Activated T-cell treated with anti-CD3 and anti-CD28 coated beads, Interleukin-2, amount 50 U/mL, for 72 hours (primary cell): ENCODE measurements around the gene CCNA2. TPM values are rescaled to one million over a fixed set of nuclear protein-coding genes. Genes with fewer than 3 reads are reported as not detected.

Experiments used
- ATAC-seq, 2 donors: fragments of 150-1000 bp; cut with Tn5 transposase; replicated peaks in 1 of 2; 2 replicates each; pipeline ENCODE4 v1.10.0; 2021; ENCODE audit warnings: moderate library complexity in 2 of 2, mild to moderate bottlenecking in 1 of 2
- DNase-seq, 2 donors: peaks; one replicate each; pipeline ENCODE4 v3.0.0; 2021 to 2022; ENCODE audit warnings: mixed read lengths in 1 of 2
- H3K27ac Mint-ChIP-seq: one replicate; pipeline ENCODE4 v1.8.0; 2022; ENCODE audit warnings: mild to moderate bottlenecking, moderate library complexity, mixed read lengths
- H3K27me3 Mint-ChIP-seq: one replicate; pipeline ENCODE4 v1.8.0; 2022; ENCODE audit warnings: low read depth, mixed read lengths
- H3K36me3 Mint-ChIP-seq, 2 donors: one replicate each; pipeline ENCODE4 v1.8.0; 2022; ENCODE audit warnings: mixed read lengths in 2 of 2, mild to moderate bottlenecking in 1 of 2; ENCODE audit not compliant: insufficient read depth in 2 of 2
- H3K4me1 Mint-ChIP-seq: one replicate; pipeline ENCODE4 v1.8.0; 2022; ENCODE audit warnings: low read depth, mixed read lengths
- H3K4me3 Mint-ChIP-seq, 2 donors: one replicate each; pipeline ENCODE4 v1.8.0; 2022; ENCODE audit warnings: mild to moderate bottlenecking in 2 of 2, mixed read lengths in 2 of 2, moderate library complexity in 2 of 2
- H3K9me3 Mint-ChIP-seq, 2 donors: one replicate each; pipeline ENCODE4 v1.8.0; 2022; ENCODE audit warnings: mixed read lengths in 2 of 2
- total RNA-seq, 2 donors: library from RNA; stranded (reverse); gene quantifications; one replicate each; pipeline ENCODE4 v1.2.3, GENCODE V29; 2022

CCNA2 gene
- total RNA-seq, 2 donors from 2014 or later = 69.0 to 74.8 TPM

- Mint-ChIP-seq H3K4me3 (peak overlapping the region; percentile 95 to 97), H3K27me3 (no peaks in the 10 kb centered on the region), H3K27ac (peak overlapping the region; percentile 66), H3K9me3 (no peaks in the 10 kb centered on the region), H3K36me3 (peaks cover 7 to 27% of the 10 kb centered on the region in 2 donors), H3K4me1 (peaks cover 31% of the 10 kb centered on the region)
- peak; percentile 21 to 22 for ATAC-seq
- peak; percentile 48 to 54 for DNase-seq
Measured at GRCh38 chr4:121822796-121823504, 733 bp downstream of the CCNA2 start.

- Mint-ChIP-seq H3K27me3 (no peaks in the 10 kb centered on the region), H3K4me3 (peak overlapping the region; percentile 95 to 97), H3K36me3 (peaks cover 7 to 28% of the 10 kb centered on the region in 2 donors), H3K4me1 (peaks cover 31% of the 10 kb centered on the region), H3K9me3 (no peaks in the 10 kb centered on the region), H3K27ac (peak overlapping the region; percentile 66)
- ATAC-seq = no peak
- DNase-seq = no peak
Measured at GRCh38 chr4:121822047-121822446, 1.6 kb downstream of the CCNA2 start.

- H3K27ac Mint-ChIP-seq = peak overlapping the region; percentile 78
- DNase-seq (no peak), ATAC-seq (no peak)
- H3K4me3 Mint-ChIP-seq = peak overlapping the region in 1 of 2 donors; percentile 15
- no peaks in the 10 kb centered on the region for H3K9me3 Mint-ChIP-seq
- H3K27me3 Mint-ChIP-seq = no peaks in the 10 kb centered on the region
- peaks cover 30% of the 10 kb centered on the region for H3K4me1 Mint-ChIP-seq
- H3K36me3 Mint-ChIP-seq = peaks cover 7 to 35% of the 10 kb centered on the region in 2 donors
Measured at GRCh38 chr4:121819216-121819965, 4.3 kb downstream of the CCNA2 start.

GRCh38 chr4:121818215-121818614 is 5.5 kb downstream of the CCNA2 start:
- Mint-ChIP-seq H3K4me3 (no peak overlapping the region), H3K4me1 (peaks cover 28% of the 10 kb centered on the region), H3K27me3 (no peaks in the 10 kb centered on the region), H3K27ac (peak overlapping the region; percentile 19), H3K9me3 (no peaks in the 10 kb centered on the region), H3K36me3 (peaks cover 6 to 36% of the 10 kb centered on the region in 2 donors)
- DNase-seq (no peak), ATAC-seq (no peak)

GRCh38 chr4:121817701-121818100 is 6.0 kb downstream of the CCNA2 start:
- peaks cover 27% of the 10 kb centered on the region for H3K4me1 Mint-ChIP-seq
- no peaks in the 10 kb centered on the region for H3K9me3 Mint-ChIP-seq
- no peaks in the 10 kb centered on the region for H3K27me3 Mint-ChIP-seq
- no peak for ATAC-seq
- H3K36me3 Mint-ChIP-seq = peaks cover 4 to 34% of the 10 kb centered on the region in 2 donors
- peak overlapping the region; percentile 19 for H3K27ac Mint-ChIP-seq
- no peak for DNase-seq
- no peak overlapping the region for H3K4me3 Mint-ChIP-seq

GRCh38 chr4:121817006-121817405 is 6.7 kb downstream of the CCNA2 start:
- H3K4me3 Mint-ChIP-seq = no peak overlapping the region
- H3K27ac Mint-ChIP-seq = peak overlapping the region; percentile 28
- ATAC-seq (no peak), DNase-seq (no peak)
- H3K4me1 Mint-ChIP-seq = peaks cover 20% of the 10 kb centered on the region
- H3K36me3 Mint-ChIP-seq = peaks cover 4 to 31% of the 10 kb centered on the region in 2 donors
- H3K9me3 Mint-ChIP-seq = no peaks in the 10 kb centered on the region
- H3K27me3 Mint-ChIP-seq = no peaks in the 10 kb centered on the region

- no peaks in the 10 kb centered on the region for H3K27me3 Mint-ChIP-seq
- no peak overlapping the region for H3K4me3 Mint-ChIP-seq
- peak overlapping the region; percentile 86 for H3K27ac Mint-ChIP-seq
- peaks cover 21% of the 10 kb centered on the region for H3K4me1 Mint-ChIP-seq
- no peaks in the 10 kb centered on the region for H3K9me3 Mint-ChIP-seq
- DNase-seq = no peak
- peaks cover 6 to 34% of the 10 kb centered on the region in 2 donors for H3K36me3 Mint-ChIP-seq
- ATAC-seq = no peak
Measured at GRCh38 chr4:121814756-121815155, 8.9 kb downstream of the CCNA2 start.

GRCh38 chr4:121811122-121811521 is 12.6 kb downstream of the CCNA2 start:
- peak in 1 of 2 donors; percentile 42 for ATAC-seq
- Mint-ChIP-seq H3K4me3 (no peak overlapping the region), H3K27me3 (no peaks in the 10 kb centered on the region)

GRCh38 chr4:121806411-121806810 is 17.3 kb downstream of the CCNA2 start:
- H3K27ac Mint-ChIP-seq = no peak overlapping the region
- no peaks in the 10 kb centered on the region for H3K9me3 Mint-ChIP-seq
- ATAC-seq = no peak
- H3K36me3 Mint-ChIP-seq = peaks cover 6 to 28% of the 10 kb centered on the region in 2 donors
- DNase-seq = no peak
- H3K4me3 Mint-ChIP-seq = no peak overlapping the region
- H3K4me1 Mint-ChIP-seq = peaks cover 33% of the 10 kb centered on the region
- H3K27me3 Mint-ChIP-seq = no peaks in the 10 kb centered on the region

More at GRCh38 chr4:121811122-121811521, 12.6 kb downstream of the CCNA2 start:
- Mint-ChIP-seq H3K36me3 (peaks cover 2 to 24% of the 10 kb centered on the region in 2 donors), H3K4me1 (peaks cover 16% of the 10 kb centered on the region), H3K9me3 (no peaks in the 10 kb centered on the region), H3K27ac (no peak overlapping the region)
- no peak for DNase-seq

- Mint-ChIP-seq H3K4me3 (peak overlapping the region; percentile 89 to 97), H3K27ac (peak overlapping the region; percentile 99), H3K9me3 (no peaks in the 10 kb centered on the region), H3K4me1 (peaks cover 53% of the 10 kb centered on the region), H3K27me3 (no peaks in the 10 kb centered on the region), H3K36me3 (peaks cover 5 to 13% of the 10 kb centered on the region in 2 donors)
- ATAC-seq (no peak), DNase-seq (no peak)
Measured at GRCh38 chr4:121801715-121802075, 22.0 kb downstream of the CCNA2 start.

- Mint-ChIP-seq H3K36me3 (peaks cover 5 to 9% of the 10 kb centered on the region in 2 donors), H3K9me3 (no peaks in the 10 kb centered on the region), H3K27me3 (no peaks in the 10 kb centered on the region), H3K4me1 (peaks cover 49% of the 10 kb centered on the region), H3K4me3 (peak within 1 kb of the TSS; percentile 89 to 97), H3K27ac (peak within 1 kb of the TSS; percentile 99)
- DNase-seq = peak; percentile 93 to 94
- ATAC-seq = peak; percentile 81 to 84
Measured at GRCh38 chr4:121800961-121801714, 22.5 kb downstream of the CCNA2 start, which contains the start of gene EXOSC9. TSS of gene EXOSC9 (plus strand) at chr4:121801323. CDS start at chr4:121801425, 102 bp downstream.

GRCh38 chr4:121800638-121800960 is 23.1 kb downstream of the CCNA2 start:
- H3K9me3 Mint-ChIP-seq = no peaks in the 10 kb centered on the region
- H3K4me3 Mint-ChIP-seq = peak overlapping the region; percentile 89 to 97
- H3K36me3 Mint-ChIP-seq = peaks cover 5 to 9% of the 10 kb centered on the region in 2 donors
- no peak for DNase-seq
- H3K27me3 Mint-ChIP-seq = no peaks in the 10 kb centered on the region
- peaks cover 53% of the 10 kb centered on the region for H3K4me1 Mint-ChIP-seq
- peak overlapping the region; percentile 99 for H3K27ac Mint-ChIP-seq
- peak; percentile 2 to 23 for ATAC-seq
